GM12874 (cell line): ENCODE measurements around the gene HCFC1.

ENCODE experiments used
- CTCF ChIP-seq: IDR thresholded peaks from 2 replicates; pipeline ENCODE4 v1.5.1; 2011; ENCODE audit warnings: low read depth, mild to moderate bottlenecking, control low read depth, low read length, moderate library complexity; ENCODE audit not compliant: insufficient read depth

Gene HCFC1

DNA sequence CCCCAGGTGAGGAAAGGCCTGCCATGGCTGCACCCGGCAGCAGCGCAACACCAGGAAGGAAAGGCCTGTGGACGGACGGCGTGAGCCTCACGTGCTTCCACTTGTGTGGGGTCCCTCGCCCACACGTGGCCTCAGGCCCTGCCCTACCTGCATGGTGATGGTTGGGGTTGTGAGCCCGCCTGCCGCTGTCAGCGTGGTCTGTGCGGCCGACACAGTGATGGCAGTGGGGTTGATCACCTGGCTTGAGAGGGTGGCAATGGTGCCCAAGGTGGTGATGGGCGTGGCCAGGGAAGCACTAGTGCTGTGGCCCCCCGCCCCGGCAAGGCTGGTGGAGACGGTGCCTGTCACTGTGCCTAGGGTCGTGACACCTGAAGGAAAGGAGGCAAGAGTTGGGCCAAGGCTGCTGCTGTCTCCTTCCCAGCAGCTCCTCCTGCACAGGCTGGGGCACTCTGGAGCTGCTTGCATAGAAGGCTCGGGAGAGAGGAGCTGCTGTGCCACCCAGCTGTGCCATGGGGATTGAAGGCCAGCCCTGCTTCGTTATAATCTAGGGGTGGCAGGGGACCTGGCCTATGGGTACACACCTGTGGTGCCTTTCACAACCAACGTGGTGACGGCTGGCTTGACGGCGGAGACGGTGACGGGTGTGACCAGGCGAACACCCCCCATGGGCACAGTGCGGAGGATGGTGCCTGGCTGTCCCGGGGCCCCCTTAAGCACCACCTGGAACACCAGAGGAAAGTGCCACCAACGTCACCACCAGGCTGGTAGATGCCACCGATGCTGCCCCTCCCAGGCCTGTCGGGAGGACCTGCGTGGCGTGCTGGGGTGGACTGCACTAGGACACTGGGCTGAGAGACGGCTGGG is 15.3 kb downstream of the HCFC1 start:
- no peak for TF ChIP-seq CTCF

DNA sequence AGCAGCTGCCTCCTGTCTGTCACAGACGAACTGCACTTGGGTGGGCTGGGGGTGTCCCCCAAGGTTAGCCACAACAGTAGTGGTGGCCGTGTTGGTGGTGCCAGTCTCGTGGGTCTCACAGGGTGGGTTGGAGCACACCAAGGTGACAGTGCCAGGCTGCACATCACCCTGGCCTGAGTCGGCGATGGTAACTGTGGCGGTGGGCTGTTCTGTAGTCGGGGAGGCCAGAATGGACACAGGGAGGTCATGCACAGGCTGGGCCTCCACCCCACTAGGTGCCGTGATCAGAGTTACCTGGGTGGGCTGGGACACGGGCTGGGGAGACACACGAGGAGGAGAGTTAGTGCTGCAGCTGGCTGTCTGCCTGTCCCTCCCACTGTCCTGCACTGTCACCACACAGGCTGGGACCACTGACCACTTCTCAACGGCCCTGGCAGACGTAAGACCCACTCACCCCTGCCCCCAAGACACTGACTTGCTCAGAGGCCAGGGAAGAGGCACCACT is 16.3 kb downstream of the HCFC1 start:
- TF ChIP-seq CTCF: no peak

DNA sequence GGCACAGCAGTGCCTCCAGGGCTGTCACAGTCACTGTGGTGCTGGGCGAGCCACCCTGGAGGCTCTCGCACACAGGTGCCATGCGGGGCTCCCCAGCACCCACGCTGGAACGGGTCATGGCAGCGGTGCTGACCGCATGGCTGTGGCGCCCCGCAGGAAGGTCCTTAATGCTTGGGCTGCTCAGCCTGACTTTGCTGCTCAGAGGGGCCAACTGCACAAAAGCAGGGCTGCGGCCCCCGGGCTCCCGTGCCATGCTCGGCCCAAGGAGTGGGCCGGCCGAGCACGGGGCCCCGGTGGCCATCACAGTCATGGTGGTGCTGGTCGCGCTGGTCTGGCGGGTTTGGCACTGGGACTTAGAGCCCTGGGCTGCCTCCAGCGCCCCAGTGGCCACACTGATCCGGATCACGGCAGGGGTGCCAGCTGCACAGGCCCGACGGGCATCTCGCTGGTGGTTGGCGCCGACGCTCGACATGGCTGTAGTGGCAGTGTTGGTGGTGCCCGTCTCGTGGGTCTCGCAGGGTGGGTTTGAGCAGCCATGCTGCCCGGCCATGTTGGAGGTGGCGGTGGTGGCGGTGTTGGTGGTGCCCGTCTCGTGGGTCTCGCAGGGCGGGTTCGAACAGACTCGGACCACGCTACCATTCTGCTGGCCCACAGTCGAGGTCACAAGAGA is 16.9 kb downstream of the HCFC1 start:
- TF ChIP-seq CTCF: no peak

- TF ChIP-seq CTCF: no peak
These were observed 17.6 kb downstream of the HCFC1 start for GRCh38 chrX:153953892-153954557.

DNA sequence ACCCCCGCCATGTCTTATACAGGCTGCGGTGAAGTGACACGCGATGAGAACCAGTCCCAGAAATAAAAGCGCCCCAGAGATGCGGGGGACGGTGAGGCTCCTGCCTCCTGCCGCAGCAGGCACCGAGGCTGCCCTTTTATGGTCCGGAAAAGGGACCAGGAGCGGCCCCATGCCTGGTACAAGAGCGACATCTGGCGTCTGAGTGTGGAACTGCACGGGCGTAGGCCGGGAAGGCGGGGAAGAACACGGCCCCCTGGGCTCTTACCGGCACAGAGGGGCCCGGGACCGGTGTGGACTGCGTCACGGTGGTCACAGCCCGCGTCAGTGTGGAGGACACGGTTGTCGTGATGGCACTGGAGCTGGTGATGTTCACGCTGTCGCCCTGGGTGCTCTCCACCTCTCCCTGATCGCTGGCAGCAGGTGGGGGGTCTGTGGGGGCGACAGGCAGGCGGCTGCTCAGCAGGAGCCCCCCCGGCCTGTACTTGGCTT is 18.2 kb downstream of the HCFC1 start:
- TF ChIP-seq CTCF: peak; percentile 91

- TF ChIP-seq CTCF: no peak
These were observed 19.1 kb downstream of the HCFC1 start for GRCh38 chrX:153952373-153953026.
